Panc1 (cell line): ENCODE measurements around the gene GRHL3. TPM values are rescaled to one million over a fixed set of nuclear protein-coding genes. Genes with fewer than 3 reads are reported as not detected.

Source experiments
- ATAC-seq: fragments of 200-7000 bp; cut with Tn5 transposase; 2 replicates; pipeline ENCODE4 v1.9.1; 2020; ENCODE audit warnings: mild to moderate bottlenecking, moderate library complexity
- BruUV-seq: library from RNA; stranded (reverse); fragments of 400-500 nt; replicated peaks from 2 replicates; lab custom pipeline; 2021; lab: Mats Ljungman, UMichigan
- CTCF ChIA-PET: fragments of 300-600 bp; sonication (Branson Sonifier 250); formaldehyde crosslinking; loops from one replicate; lab custom pipeline; 2022; ENCODE audit warnings: antibody characterized with exemption; lab: Charles Lee
- POLR2A ChIA-PET: fragments of 300-600 bp; sonication (Branson Sonifier 250); formaldehyde crosslinking; loops from one replicate; lab custom pipeline; 2022; ENCODE audit warnings: antibody characterized with exemption; lab: Charles Lee
- DNase-seq: peaks from one replicate; pipeline ENCODE4 v3.0.0-alpha.2; 2010; ENCODE audit warnings: low read depth, low spot score
- H3K27ac ChIP-seq: 2 replicates; pipeline ENCODE4 v1.5.1; 2011; ENCODE audit warnings: mild to moderate bottlenecking, low read length, inconsistent platforms
- H3K27me3 ChIP-seq: fragments of 200-500 bp; sonication (Bioruptor generic); 2 replicates; pipeline ENCODE4 v1.6.0; 2014; ENCODE audit warnings: low read length, inconsistent platforms; ENCODE audit not compliant: control insufficient read depth, insufficient read depth
- H3K36me3 ChIP-seq: fragments of 200-500 bp; sonication (Bioruptor generic); 2 replicates; pipeline ENCODE4 v1.5.1; 2014; ENCODE audit warnings: inconsistent platforms, mild to moderate bottlenecking, low read length, moderate library complexity; ENCODE audit not compliant: control insufficient read depth, insufficient read depth
- H3K4me1 ChIP-seq: 2 replicates; pipeline ENCODE4 v1.5.1; 2011; ENCODE audit warnings: inconsistent platforms, mild to moderate bottlenecking, low read length, moderate library complexity; ENCODE audit not compliant: control insufficient read depth, insufficient read depth
- H3K4me3 ChIP-seq, 2 experiments: 2 replicates each; pipeline ENCODE4 v1.5.1; 2011 to 2012; ENCODE audit warnings: low read depth in 2 of 2, low read length in 2 of 2, mild to moderate bottlenecking in 2 of 2, inconsistent platforms in 1 of 2, moderate library complexity in 1 of 2
- H3K9me3 ChIP-seq: fragments of 200-500 bp; sonication (Bioruptor generic); 2 replicates; pipeline ENCODE4 v1.5.1; 2014; ENCODE audit warnings: low read depth, mild to moderate bottlenecking, inconsistent platforms, low read length, moderate library complexity; ENCODE audit not compliant: control insufficient read depth, insufficient read depth
- CTCF ChIP-seq: fragments of 450-650 bp; IDR thresholded peaks from 2 replicates; pipeline ENCODE4 v1.5.1; 2017; ENCODE audit warnings: mild to moderate bottlenecking
- POLR2AphosphoS5 ChIP-seq: IDR thresholded peaks from 2 replicates; pipeline ENCODE4 v1.6.1; 2012; ENCODE audit warnings: mild to moderate bottlenecking, low read depth, low read length, moderate library complexity
- REST ChIP-seq, 2 experiments: IDR thresholded peaks; 2 replicates each; pipeline ENCODE4 v1.6.1; 2011 to 2012; ENCODE audit warnings: low read depth in 2 of 2, control low read depth in 1 of 2, low read length in 1 of 2, mild to moderate bottlenecking in 1 of 2, moderate library complexity in 1 of 2; ENCODE audit not compliant: insufficient read depth in 1 of 2
- SIN3A ChIP-seq: IDR thresholded peaks from 2 replicates; pipeline ENCODE4 v1.6.1; 2012; ENCODE audit warnings: low read depth, mild to moderate bottlenecking, low read length, moderate library complexity, borderline replicate concordance; ENCODE audit not compliant: insufficient read depth
- TCF7L2 ChIP-seq: IDR thresholded peaks from 2 replicates; pipeline ENCODE4 v1.6.1; 2011; ENCODE audit warnings: mild to moderate bottlenecking, low read depth, low read length, inconsistent platforms
- in situ Hi-C: cut with HindIII; loops from 2 replicates; pipeline ENCODE4 v1.10.0; 2016; ENCODE audit warnings: low sequenced_read_pairs, low pct_unique_long_range_greater_than_20kb
- intact Hi-C: fragments of 100-400 bp; cut with micrococcal nuclease; formaldehyde crosslinking; loops from one replicate; pipeline ENCODE4 v1.10.0; 2022; ENCODE audit not compliant: unreplicated experiment
- total RNA-seq: library from RNA; stranded (reverse); gene quantifications from one replicate; pipeline ENCODE4 v1.2.1, GENCODE V29; 2021; ENCODE audit not compliant: unreplicated experiment

GRHL3 gene
- total RNA-seq, 1 experiment from 2014 or later: 16.7 TPM

DNA sequence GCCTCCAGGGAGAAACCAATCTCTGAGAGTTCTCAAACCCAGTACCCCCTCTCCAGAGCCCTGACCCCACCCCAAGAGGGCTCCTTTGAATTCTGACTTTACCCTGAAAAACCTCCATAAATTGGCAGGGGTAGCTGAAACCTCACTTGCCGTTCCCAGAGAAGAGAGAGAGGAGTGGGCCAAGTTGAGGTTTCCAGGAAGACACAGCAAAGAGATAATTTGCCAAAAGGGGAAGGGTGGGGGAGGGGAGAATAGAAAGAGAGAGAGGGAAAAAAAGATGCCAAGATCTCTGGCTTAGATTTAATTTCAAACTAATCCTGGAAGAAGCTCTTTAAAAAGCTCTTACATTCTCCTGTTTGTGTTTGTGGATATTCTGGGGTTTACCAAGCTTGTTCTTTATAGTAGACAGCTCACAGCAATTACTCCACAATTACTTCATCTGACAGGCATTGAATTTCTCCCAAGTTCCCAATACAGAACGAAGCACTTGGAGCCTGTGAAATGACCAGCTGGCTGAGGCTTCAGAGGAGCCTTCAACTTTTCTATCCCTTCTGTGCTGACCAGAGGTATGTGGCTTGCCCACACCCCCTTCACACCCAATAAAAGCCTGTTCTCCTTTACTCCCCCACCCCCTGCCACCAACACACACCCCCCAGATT lies 1.1 kb upstream of the GRHL3 start:
- H3K27ac ChIP-seq: peak overlapping the region; percentile 88
- in situ Hi-C loops: no loop called here
- no peaks in the 10 kb centered on the region for H3K36me3 ChIP-seq
- no peak overlapping the region for H3K4me3 ChIP-seq
- intact Hi-C loops: loop anchor here (2.0 to 5.0 kb wide), 2 partner anchors 73 to 116 kb away; no protein-coding TSS in a partner anchor
- H3K9me3 ChIP-seq: no peaks in the 10 kb centered on the region
- peaks cover 55% of the 10 kb centered on the region for H3K4me1 ChIP-seq
- POLR2A ChIA-PET: no interaction called here
- TF ChIP-seq SIN3A (no peak), REST (IDR thresholded peaks at IDR 0.05; ENCODE audit: insufficient read depth in 1 of 2, low read depth in 2 of 2, low read length in 1 of 2) (no peak), CTCF (no peak), POLR2AphosphoS5 (no peak), TCF7L2 (no peak)
- H3K27me3 ChIP-seq: no peaks in the 10 kb centered on the region
- DNase-seq: no peak
- ATAC-seq: no peak
- CTCF ChIA-PET: no interaction called here
- no TSS peak for BruUV-seq

- intact Hi-C loops (loop anchor here (5.0 kb wide), 1 partner anchor 116 kb away; no protein-coding TSS in a partner anchor), in situ Hi-C loops (no loop called here)
- CTCF ChIA-PET: interaction anchor here (1.5 kb wide), 1 partner anchor 73 kb away, joined by 3 read pairs; no protein-coding TSS in a partner anchor
- ATAC-seq (peak; percentile 36; the same call in 1 of the 2 replicates), DNase-seq (no peak)
- H3K9me3 ChIP-seq: no peaks in the 10 kb centered on the region
- peak overlapping the region; percentile 46 to 71 for H3K4me3 ChIP-seq
- H3K36me3 ChIP-seq: no peaks in the 10 kb centered on the region
- H3K4me1 ChIP-seq: peaks cover 62% of the 10 kb centered on the region
- peak overlapping the region; percentile 88 for H3K27ac ChIP-seq
- H3K27me3 ChIP-seq: no peaks in the 10 kb centered on the region
- TF ChIP-seq POLR2AphosphoS5 (no peak), REST (IDR thresholded peaks at IDR 0.05; ENCODE audit: insufficient read depth in 1 of 2, low read depth in 2 of 2, low read length in 1 of 2) (no peak), CTCF (no peak), SIN3A (no peak), TCF7L2 (no peak)
- BruUV-seq: no TSS peak
- POLR2A ChIA-PET: interaction anchor here (0.5 kb wide), 1 partner anchor 43 kb away, joined by 3 read pairs; no protein-coding TSS in a partner anchor
Observed at GRCh38 chr1:24318615-24319311, 394 bp upstream of the GRHL3 start.
